Adrenal gland (tissue), 12 donors: ENCODE measurements around the gene ETFB. TPM values are rescaled to one million over a fixed set of nuclear protein-coding genes. Genes with fewer than 3 reads are reported as not detected.

ENCODE experiments used
- DNase-seq, 7 donors: peaks; one replicate each; pipeline ENCODE4 v3.0.0-alpha.2; 2019 to 2020
- H3K27ac ChIP-seq, 5 donors: fragments of 200-600 bp; sonication (generic) in 4 of 5; 1 replicate in 3 of 5; 2 replicates in 2 of 5; pipeline versions ENCODE4 v1.5.1 to v1.8.0; 2016 to 2020; ENCODE audit warnings: mild to moderate bottlenecking in 1 of 5
- H3K27me3 ChIP-seq: fragments of 200-600 bp; 2 replicates; pipeline ENCODE4 v1.8.0; 2021
- H3K36me3 ChIP-seq, 2 donors: fragments of 200-600 bp; replicated peaks in 1 of 2; 1 replicate in 1 of 2; 2 replicates in 1 of 2; pipeline versions ENCODE4 v1.5.1 to v1.8.0; 2018 to 2022
- H3K4me1 ChIP-seq, 2 donors: fragments of 200-600 bp; replicated peaks in 1 of 2; 1 replicate in 1 of 2; 2 replicates in 1 of 2; pipeline versions ENCODE4 v1.5.1 to v1.8.0; 2018 to 2021
- H3K4me3 ChIP-seq, 4 donors: fragments of 200-600 bp; sonication (generic) in 3 of 4; one replicate each; pipeline ENCODE4 v1.5.1; 2016 to 2018
- H3K9me3 ChIP-seq, 3 donors: fragments of 200-600 bp; sonication (generic) in 1 of 3; replicated peaks in 1 of 3; 1 replicate in 2 of 3; 2 replicates in 1 of 3; pipeline versions ENCODE4 v1.5.1 to v1.8.0; 2016 to 2021
- CTCF ChIP-seq, 6 experiments: fragments of 450-650 bp in 4 of 6; fragments of 200-600 bp in 2 of 6; sonication (generic) in 1 of 6; IDR thresholded peaks; 1 replicate in 5 of 6; 2 replicates in 1 of 6; pipeline versions ENCODE4 v1.5.1 to v1.8.0; 2016 to 2021; ENCODE audit warnings: antibody characterized with exemption in 6 of 6, mild to moderate bottlenecking in 2 of 6, moderate library complexity in 1 of 6
- POLR2A ChIP-seq, 2 donors: fragments of 450-650 bp; IDR thresholded peaks; one replicate each; pipeline ENCODE4 v1.6.1; 2017; ENCODE audit warnings: antibody characterized with exemption in 2 of 2, mild to moderate bottlenecking in 2 of 2, moderate library complexity in 1 of 2
- WGBS, 4 donors: extraction: QIAGEN DNeasy Blood & Tissue Kit in 2 of 4; methylation state at CpG; one replicate each; pipeline versions ENCODE4 v1.1.5 to v1.1.7; 2013 to 2017; 5-methylcytosine and 5-hydroxymethylcytosine counted together
- intact Hi-C, 2 donors: fragments of 100-400 bp; cut with DNase I; formaldehyde crosslinking; loops; one replicate each; pipeline versions ENCODE4 v1.14.1 to v1.15.0; 2022 to 2023
- polyA plus RNA-seq, 3 donors: library from polyadenylated mRNA; stranded (reverse); fragments of 200-250 nt in 2 of 3; fragments of 350-450 nt in 1 of 3; fragmentation: Illumina TruSeq in 1 of 3; extraction: RNeasy Lipid Tissue Mini Kit (QIAGEN cat#74804) in 1 of 3; gene quantifications; one replicate each; pipeline ENCODE4 v1.2.3, GENCODE V29; 2013 to 2014
- total RNA-seq, 9 donors: library from RNA; depleted of rRNA in 4 of 9; stranded (reverse); fragments of >200 nt in 4 of 9; fragments of 120-200 nt in 1 of 9; fragmentation: NEBNext Ultra II Directional in 1 of 9; extraction: Animal tissue kit (Norgen Biotek cat#: 25700) in 1 of 9; gene quantifications; one replicate each; pipeline versions ENCODE4 v1.1.0 to v1.2.4, GENCODE V29; 2013 to 2023
- donor health status: healthy with polysubstance abuse.
- donor health status: Bipolar disorder and iron deficiency.
- donor health status: DM: yes; HTN: yes; CAD: no.
- donor health status: DM: no; HTN: no; CAD: no.
- donor health status: DM: no; HTN: no; CAD: no.
- donor health status: DM: yes; HTN: yes; CAD: no.

ETFB gene
- total and polyA plus RNA-seq, 12 donors: 110 to 470 (median 240) TPM

- TF ChIP-seq POLR2A (IDR thresholded peaks at IDR 0.05): peak; percentile 66 to 97
- TF ChIP-seq CTCF (IDR thresholded peaks at IDR 0.05): no peak
- DNase-seq: no peak
- H3K4me1 ChIP-seq: peaks cover 16 to 37% of the 10 kb centered on the region in 2 donors
- no peaks in the 10 kb centered on the region for H3K27me3 ChIP-seq
- peak overlapping the region; percentile 42 to 97 (median 95) for H3K27ac ChIP-seq
- intact Hi-C loops: no loop called here
- no peaks in the 10 kb centered on the region for H3K36me3 ChIP-seq
- H3K4me3 ChIP-seq: peak overlapping the region; percentile 3 to 78 (median 64)
- WGBS, 4 donors: 0 to 1% (median 0%) methylated on average over 3 to 15 of the region's 15 CpGs
- H3K9me3 ChIP-seq: no peaks in the 10 kb centered on the region
Observed at GRCh38 chr19:51367255-51367564, 1.0 kb upstream of the ETFB start.

- intact Hi-C loops: no loop called here
- no peaks in the 10 kb centered on the region for H3K9me3 ChIP-seq
- no peaks in the 10 kb centered on the region for H3K27me3 ChIP-seq
- TF ChIP-seq POLR2A (IDR thresholded peaks at IDR 0.05) (peak in 1 of 2 donors; percentile 97), CTCF (IDR thresholded peaks at IDR 0.05) (no peak)
- peak overlapping the region; percentile 3 to 78 (median 64) for H3K4me3 ChIP-seq
- H3K36me3 ChIP-seq: no peaks in the 10 kb centered on the region
- 0 to 1% (median 0%) methylated on average over 49 to 54 of the region's 54 CpGs for WGBS, 4 donors
- peaks cover 16 to 38% of the 10 kb centered on the region in 2 donors for H3K4me1 ChIP-seq
- H3K27ac ChIP-seq: peak overlapping the region; percentile 42 to 97 (median 95)
- peak; percentile 98 to 100 (median 99) for DNase-seq
Observed at GRCh38 chr19:51366389-51367254, 434 bp upstream of the ETFB start.

- no peaks in the 10 kb centered on the region for H3K9me3 ChIP-seq
- no peaks in the 10 kb centered on the region for H3K27me3 ChIP-seq
- intact Hi-C loops: no loop called here
- TF ChIP-seq CTCF (IDR thresholded peaks at IDR 0.05) (peak in 1 of 6 experiments; percentile 5), POLR2A (IDR thresholded peaks at IDR 0.05) (peak in 1 of 2 donors; percentile 50)
- H3K27ac ChIP-seq: peak overlapping the region; percentile 41 to 97 (median 95)
- peak in 6 of 7 donors; percentile 56 to 77 (median 68) for DNase-seq
- H3K4me1 ChIP-seq: peaks cover 16 to 46% of the 10 kb centered on the region in 2 donors
- H3K4me3 ChIP-seq: peak overlapping the region in 3 of 4 donors; percentile 26 to 78 (median 51)
- no peaks in the 10 kb centered on the region for H3K36me3 ChIP-seq
- WGBS, 4 donors: 9 to 16% (median 12%) methylated on average over 8 to 10 of the region's 10 CpGs
Observed at GRCh38 chr19:51365211-51365964, 800 bp downstream of the ETFB start.
